ENCODE results near the gene RNF180.
"Not testable (repeated sequence)": the region's sequence is repeated elsewhere in the genome, so short reads cannot be mapped to it uniquely, and the experiment has no call there.

Gene RNF180

GRCh38 chr5:64384765-64385164 lies 219.1 kb downstream of the RNF180 start:
- CTCF ChIA-PET, result no interaction called here
- no peak overlapping the region for H3K4me3 ChIP-seq (ENCODE audit: low read depth, low read length)
- no peak for DNase-seq (ENCODE audit: low read depth, low spot score)
- POLR2A ChIA-PET, result no interaction called here
- TF ChIP-seq CTCF (IDR thresholded peaks at IDR 0.05; ENCODE audit: insufficient read depth, low read length, missing control alignments), result no peak

GRCh38 chr5:64397552-64397951 lies 231.9 kb downstream of the RNF180 start:
- no peak overlapping the region for H3K4me3 ChIP-seq (ENCODE audit: low read depth, low read length)
- ChIA-PET POLR2A (no interaction called here), CTCF (no interaction called here)
- TF ChIP-seq CTCF (IDR thresholded peaks at IDR 0.05; ENCODE audit: insufficient read depth, low read length, missing control alignments), result no peak
- no peak for DNase-seq (ENCODE audit: low read depth, low spot score)

GRCh38 chr5:64398735-64399134 lies 233.1 kb downstream of the RNF180 start:
- POLR2A ChIA-PET; DNase-seq (ENCODE audit: low read depth, low spot score); H3K4me3 ChIP-seq (ENCODE audit: low read depth, low read length); CTCF ChIA-PET: not testable (repeated sequence)

GRCh38 chr5:64407103-64407825 lies 241.6 kb downstream of the RNF180 start:
- DNase-seq (ENCODE audit: low read depth, low spot score); POLR2A ChIA-PET; CTCF ChIA-PET; H3K4me3 ChIP-seq (ENCODE audit: low read depth, low read length): not testable (repeated sequence)

GRCh38 chr5:64417390-64417789 lies 251.7 kb downstream of the RNF180 start:
- no peak for DNase-seq (ENCODE audit: low read depth, low spot score)
- TF ChIP-seq CTCF (IDR thresholded peaks at IDR 0.05; ENCODE audit: insufficient read depth, low read length, missing control alignments), result no peak
- ChIA-PET POLR2A (no interaction called here), CTCF (no interaction called here)
- no peak overlapping the region for H3K4me3 ChIP-seq (ENCODE audit: low read depth, low read length)

GRCh38 chr5:64418013-64418412 lies 252.4 kb downstream of the RNF180 start:
- ChIA-PET POLR2A (no interaction called here), CTCF (no interaction called here)
- no peak for DNase-seq (ENCODE audit: low read depth, low spot score)
- no peak for TF ChIP-seq CTCF (IDR thresholded peaks at IDR 0.05; ENCODE audit: insufficient read depth, low read length, missing control alignments)
- H3K4me3 ChIP-seq (ENCODE audit: low read depth, low read length), result no peak overlapping the region
